Psoas muscle (tissue), 8 donors: ENCODE data around the gene TENM3. TPM values are rescaled to one million over a fixed set of nuclear protein-coding genes. Genes with fewer than 3 reads are reported as not detected.

ENCODE experiments used
- ATAC-seq, 4 donors: fragments of 200-7000 bp; cut with Tn5 transposase; one replicate each; pipeline ENCODE4 v1.9.1; 2020; ENCODE audit warnings: moderate library complexity in 3 of 4, mild to moderate bottlenecking in 2 of 4
- DNase-seq, 2 donors: peaks; one replicate each; pipeline ENCODE4 v3.0.0-alpha.2; 2020
- H3K27ac ChIP-seq: fragments of 200-600 bp; one replicate; pipeline ENCODE4 v1.8.0; 2022
- H3K27me3 ChIP-seq, 3 donors: fragments of 200-600 bp in 1 of 3; one replicate each; pipeline versions ENCODE4 v1.6.1 to v1.8.0; 2013 to 2022; ENCODE audit warnings: low read length in 2 of 3, mild to moderate bottlenecking in 2 of 3, moderate library complexity in 1 of 3; ENCODE audit not compliant: insufficient read depth in 3 of 3
- H3K36me3 ChIP-seq, 2 donors: fragments of 200-600 bp in 1 of 2; one replicate each; pipeline versions ENCODE4 v1.6.1 to v1.8.0; 2013 to 2022; ENCODE audit warnings: low read depth in 1 of 2, mild to moderate bottlenecking in 1 of 2, moderate library complexity in 1 of 2; ENCODE audit not compliant: insufficient read depth in 1 of 2
- H3K4me1 ChIP-seq: fragments of 200-600 bp; one replicate; pipeline ENCODE4 v1.8.0; 2022
- H3K4me3 ChIP-seq: fragments of 200-600 bp; one replicate; pipeline ENCODE4 v1.8.0; 2022; ENCODE audit warnings: mild to moderate bottlenecking
- H3K9me3 ChIP-seq: fragments of 200-600 bp; one replicate; pipeline ENCODE4 v1.8.0; 2022
- CTCF ChIP-seq: fragments of 200-600 bp; IDR thresholded peaks from one replicate; pipeline ENCODE4 v1.8.0; 2022; ENCODE audit warnings: antibody characterized with exemption
- WGBS, 3 donors: extraction: QIAGEN DNeasy Blood & Tissue Kit; methylation state at CpG; one replicate each; pipeline versions ENCODE4 v1.1.6 to v1.1.7; 2013; 5-methylcytosine and 5-hydroxymethylcytosine counted together
- intact Hi-C, 2 donors: fragments of 100-400 bp; cut with DNase I; formaldehyde crosslinking; loops; one replicate each; pipeline versions ENCODE4 v1.11.0 to v1.14.2; 2022
- polyA plus RNA-seq, 3 donors: library from polyadenylated mRNA; stranded (reverse); fragments of 200-250 nt; gene quantifications; one replicate each; pipeline ENCODE4 v1.2.3, GENCODE V29; 2013
- total RNA-seq, 4 donors: library from RNA; stranded (reverse); fragmentation: NEBNext Ultra II Directional in 2 of 4; extraction: Animal tissue kit (Norgen Biotek cat#: 25700) in 2 of 4; gene quantifications; one replicate each; pipeline versions ENCODE4 v1.2.1 to v1.2.4, GENCODE V29; 2021 to 2023
- donor health status: healthy with polysubstance abuse.
- donor health status: DM: no; HTN: no; CAD: no; lungs with moderate emphysema.
- donor health status: Bipolar disorder and iron deficiency.
- donor health status: healthy.
- donor health status: DM: yes; HTN: yes; CAD: no.
- donor health status: DM: no; HTN: no; CAD: no.
- donor health status: DM: no; HTN: no; CAD: no.
- donor health status: DM: yes; HTN: yes; CAD: no.

The TENM3 gene
- total and polyA plus RNA-seq, 7 donors: 0.48 to 11.6 (median 5.3) TPM

GRCh38 chr4:182604953-182605352 is 361.8 kb downstream of the TENM3 start:
- H3K36me3 ChIP-seq: peaks cover 0 to 4% of the 10 kb centered on the region in 2 donors
- WGBS, 3 donors: 79 to 94% (median 93%) methylated on average over 4 of the region's 4 CpGs
- H3K4me1 ChIP-seq: no peaks in the 10 kb centered on the region
- H3K4me3 ChIP-seq: no peak overlapping the region
- no peak overlapping the region for H3K27ac ChIP-seq
- TF ChIP-seq CTCF: no peak
- ATAC-seq (no peak), DNase-seq (no peak)
- intact Hi-C loops: no loop called here
- no peaks in the 10 kb centered on the region for H3K9me3 ChIP-seq
- H3K27me3 ChIP-seq: no peaks in the 10 kb centered on the region

GRCh38 chr4:182608525-182608924 is 365.3 kb downstream of the TENM3 start:
- H3K4me1 ChIP-seq: no peaks in the 10 kb centered on the region
- intact Hi-C loops: no loop called here
- WGBS, 3 donors: 96 to 99% (median 98%) methylated on average over 23 of the region's 23 CpGs
- H3K9me3 ChIP-seq: no peaks in the 10 kb centered on the region
- TF ChIP-seq CTCF: no peak
- H3K4me3 ChIP-seq: no peak overlapping the region
- ATAC-seq: no peak
- H3K27me3 ChIP-seq: no peaks in the 10 kb centered on the region
- no peak for DNase-seq
- no peak overlapping the region for H3K27ac ChIP-seq
- no peaks in the 10 kb centered on the region for H3K36me3 ChIP-seq

DNA sequence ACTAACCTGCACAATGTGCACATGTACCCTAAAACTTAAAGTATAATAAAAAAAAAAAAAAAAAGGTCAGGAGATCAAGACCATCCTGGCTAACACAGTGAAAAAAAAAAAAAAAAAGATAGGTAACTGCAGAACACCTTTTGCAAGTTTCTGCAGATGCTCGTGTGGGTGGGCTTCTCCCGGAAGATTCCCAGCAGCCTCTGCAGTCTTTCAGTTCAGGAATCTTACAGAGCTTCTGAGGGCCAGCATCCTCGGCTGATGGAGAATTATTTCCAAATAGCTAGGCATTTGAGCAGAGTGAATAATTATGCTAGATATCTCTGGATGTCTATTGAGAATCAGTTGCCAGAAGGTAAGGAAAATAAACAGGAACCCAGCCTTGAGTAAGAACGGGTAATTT is 373.3 kb downstream of the TENM3 start:
- H3K27me3 ChIP-seq: no peaks in the 10 kb centered on the region
- intact Hi-C loops: no loop called here
- WGBS, 3 donors: 86 to 91% (median 90%) methylated on average over 4 of the region's 4 CpGs
- no peaks in the 10 kb centered on the region for H3K4me1 ChIP-seq
- DNase-seq (no peak), ATAC-seq (no peak)
- no peak for TF ChIP-seq CTCF
- no peaks in the 10 kb centered on the region for H3K9me3 ChIP-seq
- H3K27ac ChIP-seq: no peak overlapping the region
- no peak overlapping the region for H3K4me3 ChIP-seq
- H3K36me3 ChIP-seq: no peaks in the 10 kb centered on the region

- WGBS, 3 donors: 55 to 66% (median 59%) methylated on average over 5 of the region's 5 CpGs
Measured at GRCh38 chr4:182619660-182620059, 376.5 kb downstream of the TENM3 start.

More at GRCh38 chr4:182619660-182620059, 376.5 kb downstream of the TENM3 start:
- H3K4me1 ChIP-seq: no peaks in the 10 kb centered on the region
- H3K27ac ChIP-seq: no peak overlapping the region
- no peaks in the 10 kb centered on the region for H3K9me3 ChIP-seq
- no peak for ATAC-seq
- TF ChIP-seq CTCF: no peak
- no peak overlapping the region for H3K4me3 ChIP-seq
- intact Hi-C loops: no loop called here
- no peak for DNase-seq
- no peaks in the 10 kb centered on the region for H3K27me3 ChIP-seq
- H3K36me3 ChIP-seq: no peaks in the 10 kb centered on the region
